Adrenal gland (tissue), 12 donors: ENCODE measurements around the gene ARPIN. TPM values are rescaled to one million over a fixed set of nuclear protein-coding genes. Genes with fewer than 3 reads are reported as not detected.
A peak's percentile ranks its signal among the peaks of the same experiment; 100 is the strongest.

Experiments used
- DNase-seq, 7 donors: peaks; one replicate each; pipeline ENCODE4 v3.0.0-alpha.2; 2019 to 2020
- H3K27ac ChIP-seq, 5 donors: fragments of 200-600 bp; sonication (generic) in 4 of 5; 1 replicate in 3 of 5; 2 replicates in 2 of 5; pipeline versions ENCODE4 v1.5.1 to v1.8.0; 2016 to 2020; ENCODE audit warnings: mild to moderate bottlenecking in 1 of 5
- H3K27me3 ChIP-seq: fragments of 200-600 bp; 2 replicates; pipeline ENCODE4 v1.8.0; 2021
- H3K36me3 ChIP-seq, 2 donors: fragments of 200-600 bp; replicated peaks in 1 of 2; 1 replicate in 1 of 2; 2 replicates in 1 of 2; pipeline versions ENCODE4 v1.5.1 to v1.8.0; 2018 to 2022
- H3K4me1 ChIP-seq, 2 donors: fragments of 200-600 bp; replicated peaks in 1 of 2; 1 replicate in 1 of 2; 2 replicates in 1 of 2; pipeline versions ENCODE4 v1.5.1 to v1.8.0; 2018 to 2021
- H3K4me3 ChIP-seq, 4 donors: fragments of 200-600 bp; sonication (generic) in 3 of 4; one replicate each; pipeline ENCODE4 v1.5.1; 2016 to 2018
- H3K9me3 ChIP-seq, 3 donors: fragments of 200-600 bp; sonication (generic) in 1 of 3; replicated peaks in 1 of 3; 1 replicate in 2 of 3; 2 replicates in 1 of 3; pipeline versions ENCODE4 v1.5.1 to v1.8.0; 2016 to 2021
- POLR2A ChIP-seq, 2 donors: fragments of 450-650 bp; IDR thresholded peaks; one replicate each; pipeline ENCODE4 v1.6.1; 2017; ENCODE audit warnings: antibody characterized with exemption in 2 of 2, mild to moderate bottlenecking in 2 of 2, moderate library complexity in 1 of 2
- WGBS, 4 donors: extraction: QIAGEN DNeasy Blood & Tissue Kit in 2 of 4; methylation state at CpG; one replicate each; pipeline versions ENCODE4 v1.1.5 to v1.1.7; 2013 to 2017; 5-methylcytosine and 5-hydroxymethylcytosine counted together
- intact Hi-C, 2 donors: fragments of 100-400 bp; cut with DNase I; formaldehyde crosslinking; loops; one replicate each; pipeline versions ENCODE4 v1.14.1 to v1.15.0; 2022 to 2023
- polyA plus RNA-seq, 3 donors: library from polyadenylated mRNA; stranded (reverse); fragments of 200-250 nt in 2 of 3; fragments of 350-450 nt in 1 of 3; fragmentation: Illumina TruSeq in 1 of 3; extraction: RNeasy Lipid Tissue Mini Kit (QIAGEN cat#74804) in 1 of 3; gene quantifications; one replicate each; pipeline ENCODE4 v1.2.3, GENCODE V29; 2013 to 2014
- total RNA-seq, 9 donors: library from RNA; depleted of rRNA in 4 of 9; stranded (reverse); fragments of >200 nt in 4 of 9; fragments of 120-200 nt in 1 of 9; fragmentation: NEBNext Ultra II Directional in 1 of 9; extraction: Animal tissue kit (Norgen Biotek cat#: 25700) in 1 of 9; gene quantifications; one replicate each; pipeline versions ENCODE4 v1.1.0 to v1.2.4, GENCODE V29; 2013 to 2023
- TF ChIP-seq, protein P1 (sequence below), 6 experiments: fragments of 450-650 bp in 4 of 6; fragments of 200-600 bp in 2 of 6; sonication (generic) in 1 of 6; IDR thresholded peaks; 1 replicate in 5 of 6; 2 replicates in 1 of 6; pipeline versions ENCODE4 v1.5.1 to v1.8.0; 2016 to 2021; ENCODE audit warnings: antibody characterized with exemption in 6 of 6, mild to moderate bottlenecking in 2 of 6, moderate library complexity in 1 of 6
- donor health status: healthy with polysubstance abuse.
- donor health status: Bipolar disorder and iron deficiency.
- donor health status: DM: yes; HTN: yes; CAD: no.
- donor health status: DM: no; HTN: no; CAD: no.
- donor health status: DM: no; HTN: no; CAD: no.
- donor health status: DM: yes; HTN: yes; CAD: no.

Gene ARPIN
- total and polyA plus RNA-seq, 12 donors = 5.6 to 18.2 (median 9.1) TPM

GRCh38 chr15:89899295-89899945 lies 13.3 kb downstream of the ARPIN start:
- Histone ChIP-seq H3K27ac (no peak overlapping the region), H3K4me3 (no peak overlapping the region), H3K36me3 (peaks cover 0 to 22% of the 10 kb centered on the region in 2 donors), H3K27me3 (no peaks in the 10 kb centered on the region), H3K9me3 (no peaks in the 10 kb centered on the region), H3K4me1 (no peaks in the 10 kb centered on the region)
- TF ChIP-seq, protein P1, sequence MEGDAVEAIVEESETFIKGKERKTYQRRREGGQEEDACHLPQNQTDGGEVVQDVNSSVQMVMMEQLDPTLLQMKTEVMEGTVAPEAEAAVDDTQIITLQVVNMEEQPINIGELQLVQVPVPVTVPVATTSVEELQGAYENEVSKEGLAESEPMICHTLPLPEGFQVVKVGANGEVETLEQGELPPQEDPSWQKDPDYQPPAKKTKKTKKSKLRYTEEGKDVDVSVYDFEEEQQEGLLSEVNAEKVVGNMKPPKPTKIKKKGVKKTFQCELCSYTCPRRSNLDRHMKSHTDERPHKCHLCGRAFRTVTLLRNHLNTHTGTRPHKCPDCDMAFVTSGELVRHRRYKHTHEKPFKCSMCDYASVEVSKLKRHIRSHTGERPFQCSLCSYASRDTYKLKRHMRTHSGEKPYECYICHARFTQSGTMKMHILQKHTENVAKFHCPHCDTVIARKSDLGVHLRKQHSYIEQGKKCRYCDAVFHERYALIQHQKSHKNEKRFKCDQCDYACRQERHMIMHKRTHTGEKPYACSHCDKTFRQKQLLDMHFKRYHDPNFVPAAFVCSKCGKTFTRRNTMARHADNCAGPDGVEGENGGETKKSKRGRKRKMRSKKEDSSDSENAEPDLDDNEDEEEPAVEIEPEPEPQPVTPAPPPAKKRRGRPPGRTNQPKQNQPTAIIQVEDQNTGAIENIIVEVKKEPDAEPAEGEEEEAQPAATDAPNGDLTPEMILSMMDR (IDR thresholded peaks at IDR 0.05) = no peak
- TF ChIP-seq POLR2A (IDR thresholded peaks at IDR 0.05) = no peak
- intact Hi-C loops = no loop called here
- WGBS, 4 donors = 81 to 92% (median 85%) methylated on average over 12 of the region's 12 CpGs
- DNase-seq = peak in 1 of 7 donors; percentile 40

- WGBS, 4 donors = 81 to 86% (median 84%) methylated on average over 7 of the region's 7 CpGs
- Histone ChIP-seq H3K27ac (no peak overlapping the region), H3K4me3 (no peak overlapping the region), H3K27me3 (no peaks in the 10 kb centered on the region), H3K9me3 (no peaks in the 10 kb centered on the region), H3K4me1 (no peaks in the 10 kb centered on the region), H3K36me3 (peaks cover 0 to 17% of the 10 kb centered on the region in 2 donors)
- TF ChIP-seq POLR2A (IDR thresholded peaks at IDR 0.05) = no peak
- TF ChIP-seq, protein P1 (IDR thresholded peaks at IDR 0.05) = peak; percentile 12 to 53 (median 44)
- intact Hi-C loops = no loop called here
- DNase-seq = peak in 4 of 7 donors; percentile 32 to 48 (median 38)
Measured at GRCh38 chr15:89898614-89899294, 14.0 kb downstream of the ARPIN start.

GRCh38 chr15:89898146-89898545 lies 14.6 kb downstream of the ARPIN start:
- intact Hi-C loops = no loop called here
- peaks cover 0 to 2% of the 10 kb centered on the region in 2 donors for H3K4me1 ChIP-seq
- no peak overlapping the region for H3K4me3 ChIP-seq
- H3K36me3 ChIP-seq = peaks cover 0 to 11% of the 10 kb centered on the region in 2 donors
- DNase-seq = no peak
- TF ChIP-seq, protein P1 (IDR thresholded peaks at IDR 0.05) = no peak
- no peak for TF ChIP-seq POLR2A (IDR thresholded peaks at IDR 0.05)
- WGBS, 4 donors = 66 to 81% (median 76%) methylated on average over 2 of the region's 2 CpGs
- H3K9me3 ChIP-seq = no peaks in the 10 kb centered on the region
- H3K27ac ChIP-seq = no peak overlapping the region
- no peaks in the 10 kb centered on the region for H3K27me3 ChIP-seq

- WGBS, 4 donors = 0 to 1% (median 0%) methylated on average over 33 to 62 of the region's 62 CpGs
- Histone ChIP-seq H3K27me3 (no peaks in the 10 kb centered on the region), H3K4me1 (peaks cover 0 to 11% of the 10 kb centered on the region in 2 donors), H3K27ac (peak within 1 kb of the TSS; percentile 91 to 96 (median 92)), H3K4me3 (peak within 1 kb of the TSS; percentile 38 to 90 (median 62)), H3K9me3 (no peaks in the 10 kb centered on the region), H3K36me3 (peaks cover 0 to under 1% of the 10 kb centered on the region in 2 donors)
- peak; percentile 90 to 96 (median 93) for DNase-seq
- peak; percentile 71 to 88 for TF ChIP-seq POLR2A (IDR thresholded peaks at IDR 0.05)
- TF ChIP-seq, protein P1 (IDR thresholded peaks at IDR 0.05) = peak in 2 of 6 experiments; percentile 6 to 25
- intact Hi-C loops = no loop called here
Measured at GRCh38 chr15:89893696-89894447, 18.9 kb downstream of the ARPIN start, which contains the start of gene AP3S2. Gene AP3S2 (minus strand): TSS chr15:89893994. CDS start chr15:89893949, 45 bp downstream.
